HEK293 (cell line): Measurements from ENCODE around the gene FAM193A.

Experiments used
- ZNF132 ChIP-seq: fragments of 450-650 bp; formaldehyde crosslinking; IDR thresholded peaks from 2 replicates; pipeline ENCODE4 v1.5.1; 2017; ENCODE audit warnings: missing biosample characterization, missing genetic modification characterization, borderline replicate concordance
- ZNF274 ChIP-seq, 2 experiments: fragments of 200-500 bp in 1 of 2; fragments of 450-650 bp in 1 of 2; sonication (Bioruptor generic) in 1 of 2; formaldehyde crosslinking in 1 of 2; IDR thresholded peaks; 2 replicates each; pipeline versions ENCODE4 v1.5.1 to v1.6.1; 2014 to 2016; ENCODE audit warnings: borderline replicate concordance in 1 of 2, inconsistent platforms in 1 of 2, low read length in 1 of 2, missing biosample characterization in 1 of 2, missing genetic modification characterization in 1 of 2
- ZNF311 ChIP-seq: fragments of 450-650 bp; formaldehyde crosslinking; IDR thresholded peaks from 2 replicates; pipeline ENCODE4 v1.5.1; 2017; ENCODE audit warnings: missing biosample characterization, missing genetic modification characterization, borderline replicate concordance
- TF ChIP-seq, protein P1 (sequence below): fragments of 450-650 bp; formaldehyde crosslinking; IDR thresholded peaks from 2 replicates; pipeline ENCODE4 v1.5.1; 2016; ENCODE audit warnings: missing biosample characterization, missing genetic modification characterization
- TF ChIP-seq, protein P2 (sequence below): fragments of 450-650 bp; formaldehyde crosslinking; IDR thresholded peaks from 2 replicates; pipeline ENCODE4 v1.5.1; 2016; ENCODE audit warnings: missing biosample characterization, missing genetic modification characterization, borderline replicate concordance
- TF ChIP-seq, protein P3 (sequence below): fragments of 450-650 bp; formaldehyde crosslinking; optimal IDR thresholded peaks from 2 replicates; pipeline ENCODE3; 2016; ENCODE audit warnings: missing biosample characterization, mild to moderate bottlenecking, missing genetic modification characterization
- TF ChIP-seq, protein P4 (sequence below): fragments of 450-650 bp; formaldehyde crosslinking; IDR thresholded peaks from 2 replicates; pipeline ENCODE4 v1.5.1; 2016; ENCODE audit warnings: missing biosample characterization, missing genetic modification characterization, low read depth

DNA sequence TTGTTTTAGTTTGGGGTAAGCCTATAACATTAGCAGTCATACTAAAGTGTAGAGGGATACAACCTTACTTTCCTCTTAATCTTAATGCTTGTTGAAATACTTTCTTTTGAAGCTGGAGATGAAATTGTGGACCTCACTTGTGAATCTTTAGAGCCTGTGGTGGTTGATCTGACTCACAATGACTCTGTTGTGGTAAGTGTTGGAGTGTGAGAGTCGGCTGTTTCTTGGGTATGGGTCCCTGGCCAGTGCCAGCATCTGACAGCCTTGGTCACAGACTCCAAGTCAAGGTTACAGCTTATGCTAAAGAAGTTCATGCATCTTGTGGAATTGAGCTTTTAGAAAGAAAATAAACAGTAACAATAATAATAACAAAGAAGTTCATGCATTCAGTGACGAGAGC, 35.9 kb upstream of the FAM193A start:
- TF ChIP-seq, protein P1, sequence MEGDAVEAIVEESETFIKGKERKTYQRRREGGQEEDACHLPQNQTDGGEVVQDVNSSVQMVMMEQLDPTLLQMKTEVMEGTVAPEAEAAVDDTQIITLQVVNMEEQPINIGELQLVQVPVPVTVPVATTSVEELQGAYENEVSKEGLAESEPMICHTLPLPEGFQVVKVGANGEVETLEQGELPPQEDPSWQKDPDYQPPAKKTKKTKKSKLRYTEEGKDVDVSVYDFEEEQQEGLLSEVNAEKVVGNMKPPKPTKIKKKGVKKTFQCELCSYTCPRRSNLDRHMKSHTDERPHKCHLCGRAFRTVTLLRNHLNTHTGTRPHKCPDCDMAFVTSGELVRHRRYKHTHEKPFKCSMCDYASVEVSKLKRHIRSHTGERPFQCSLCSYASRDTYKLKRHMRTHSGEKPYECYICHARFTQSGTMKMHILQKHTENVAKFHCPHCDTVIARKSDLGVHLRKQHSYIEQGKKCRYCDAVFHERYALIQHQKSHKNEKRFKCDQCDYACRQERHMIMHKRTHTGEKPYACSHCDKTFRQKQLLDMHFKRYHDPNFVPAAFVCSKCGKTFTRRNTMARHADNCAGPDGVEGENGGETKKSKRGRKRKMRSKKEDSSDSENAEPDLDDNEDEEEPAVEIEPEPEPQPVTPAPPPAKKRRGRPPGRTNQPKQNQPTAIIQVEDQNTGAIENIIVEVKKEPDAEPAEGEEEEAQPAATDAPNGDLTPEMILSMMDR (tag by site-specific recombination): no peak
- no peak for TF ChIP-seq ZNF132 (tag by site-specific recombination)
- no peak for TF ChIP-seq ZNF274 (IDR thresholded peaks at IDR 0.05; ENCODE audit: low read length)
- TF ChIP-seq ZNF274 (tag by site-specific recombination; IDR thresholded peaks at IDR 0.05; ENCODE audit: borderline replicate concordance): no peak
- TF ChIP-seq, protein P2, sequence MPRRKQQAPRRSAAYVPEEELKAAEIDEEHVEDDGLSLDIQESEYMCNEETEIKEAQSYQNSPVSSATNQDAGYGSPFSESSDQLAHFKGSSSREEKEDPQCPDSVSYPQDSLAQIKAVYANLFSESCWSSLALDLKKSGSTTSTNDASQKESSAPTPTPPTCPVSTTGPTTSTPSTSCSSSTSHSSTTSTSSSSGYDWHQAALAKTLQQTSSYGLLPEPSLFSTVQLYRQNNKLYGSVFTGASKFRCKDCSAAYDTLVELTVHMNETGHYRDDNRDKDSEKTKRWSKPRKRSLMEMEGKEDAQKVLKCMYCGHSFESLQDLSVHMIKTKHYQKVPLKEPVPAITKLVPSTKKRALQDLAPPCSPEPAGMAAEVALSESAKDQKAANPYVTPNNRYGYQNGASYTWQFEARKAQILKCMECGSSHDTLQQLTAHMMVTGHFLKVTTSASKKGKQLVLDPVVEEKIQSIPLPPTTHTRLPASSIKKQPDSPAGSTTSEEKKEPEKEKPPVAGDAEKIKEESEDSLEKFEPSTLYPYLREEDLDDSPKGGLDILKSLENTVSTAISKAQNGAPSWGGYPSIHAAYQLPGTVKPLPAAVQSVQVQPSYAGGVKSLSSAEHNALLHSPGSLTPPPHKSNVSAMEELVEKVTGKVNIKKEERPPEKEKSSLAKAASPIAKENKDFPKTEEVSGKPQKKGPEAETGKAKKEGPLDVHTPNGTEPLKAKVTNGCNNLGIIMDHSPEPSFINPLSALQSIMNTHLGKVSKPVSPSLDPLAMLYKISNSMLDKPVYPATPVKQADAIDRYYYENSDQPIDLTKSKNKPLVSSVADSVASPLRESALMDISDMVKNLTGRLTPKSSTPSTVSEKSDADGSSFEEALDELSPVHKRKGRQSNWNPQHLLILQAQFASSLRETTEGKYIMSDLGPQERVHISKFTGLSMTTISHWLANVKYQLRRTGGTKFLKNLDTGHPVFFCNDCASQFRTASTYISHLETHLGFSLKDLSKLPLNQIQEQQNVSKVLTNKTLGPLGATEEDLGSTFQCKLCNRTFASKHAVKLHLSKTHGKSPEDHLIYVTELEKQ (tag by site-specific recombination): no peak
- TF ChIP-seq, protein P3, sequence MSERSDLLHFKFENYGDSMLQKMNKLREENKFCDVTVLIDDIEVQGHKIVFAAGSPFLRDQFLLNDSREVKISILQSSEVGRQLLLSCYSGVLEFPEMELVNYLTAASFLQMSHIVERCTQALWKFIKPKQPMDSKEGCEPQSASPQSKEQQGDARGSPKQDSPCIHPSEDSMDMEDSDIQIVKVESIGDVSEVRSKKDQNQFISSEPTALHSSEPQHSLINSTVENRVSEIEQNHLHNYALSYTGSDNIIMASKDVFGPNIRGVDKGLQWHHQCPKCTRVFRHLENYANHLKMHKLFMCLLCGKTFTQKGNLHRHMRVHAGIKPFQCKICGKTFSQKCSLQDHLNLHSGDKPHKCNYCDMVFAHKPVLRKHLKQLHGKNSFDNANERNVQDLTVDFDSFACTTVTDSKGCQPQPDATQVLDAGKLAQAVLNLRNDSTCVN: no peak
- TF ChIP-seq, protein P4, sequence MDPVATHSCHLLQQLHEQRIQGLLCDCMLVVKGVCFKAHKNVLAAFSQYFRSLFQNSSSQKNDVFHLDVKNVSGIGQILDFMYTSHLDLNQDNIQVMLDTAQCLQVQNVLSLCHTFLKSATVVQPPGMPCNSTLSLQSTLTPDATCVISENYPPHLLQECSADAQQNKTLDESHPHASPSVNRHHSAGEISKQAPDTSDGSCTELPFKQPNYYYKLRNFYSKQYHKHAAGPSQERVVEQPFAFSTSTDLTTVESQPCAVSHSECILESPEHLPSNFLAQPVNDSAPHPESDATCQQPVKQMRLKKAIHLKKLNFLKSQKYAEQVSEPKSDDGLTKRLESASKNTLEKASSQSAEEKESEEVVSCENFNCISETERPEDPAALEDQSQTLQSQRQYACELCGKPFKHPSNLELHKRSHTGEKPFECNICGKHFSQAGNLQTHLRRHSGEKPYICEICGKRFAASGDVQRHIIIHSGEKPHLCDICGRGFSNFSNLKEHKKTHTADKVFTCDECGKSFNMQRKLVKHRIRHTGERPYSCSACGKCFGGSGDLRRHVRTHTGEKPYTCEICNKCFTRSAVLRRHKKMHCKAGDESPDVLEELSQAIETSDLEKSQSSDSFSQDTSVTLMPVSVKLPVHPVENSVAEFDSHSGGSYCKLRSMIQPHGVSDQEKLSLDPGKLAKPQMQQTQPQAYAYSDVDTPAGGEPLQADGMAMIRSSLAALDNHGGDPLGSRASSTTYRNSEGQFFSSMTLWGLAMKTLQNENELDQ (tag by site-specific recombination): no peak
- TF ChIP-seq ZNF311 (tag by site-specific recombination): no peak
